Tibial nerve (tissue), 4 donors: ENCODE results near the gene TAS2R10.

ENCODE experiments used
- CTCF ChIP-seq, 5 experiments: fragments of 200-600 bp in 3 of 5; fragments of 450-650 bp in 2 of 5; sonication (generic) in 3 of 5; IDR thresholded peaks; one replicate each; pipeline ENCODE4 v1.5.1; 2016 to 2019; ENCODE audit warnings: antibody characterized with exemption in 5 of 5, mild to moderate bottlenecking in 3 of 5, moderate library complexity in 2 of 5
- EP300 ChIP-seq, 2 donors: sonication (generic); formaldehyde crosslinking; IDR thresholded peaks; one replicate each; pipeline ENCODE4 v1.6.1; 2017; ENCODE audit warnings: antibody characterized with exemption in 2 of 2, mild to moderate bottlenecking in 1 of 2
- POLR2A ChIP-seq, 2 donors: fragments of 450-650 bp; IDR thresholded peaks; one replicate each; pipeline ENCODE4 v1.6.1; 2017; ENCODE audit warnings: antibody characterized with exemption in 2 of 2, mild to moderate bottlenecking in 2 of 2, moderate library complexity in 2 of 2

GRCh38 chr12:10824957-10825356, 1.2 kb downstream of the TAS2R10 start:
- TF ChIP-seq CTCF (IDR thresholded peaks at IDR 0.05) (no peak), POLR2A (IDR thresholded peaks at IDR 0.05) (no peak), EP300 (IDR thresholded peaks at IDR 0.05) (no peak)
